Activated T-helper 2 cell treated with anti-CD3 and anti-CD28 coated beads, Interferon-gamma antibody, Interleukin-2, Interleukin-4, amounts not matched to agents 10 μg/mL and 5 μg/mL and 100 μg/mL, durations not matched to agents 14 hours and 24 hours and 36 hours (primary cell): ENCODE results near the gene CCDC74B. TPM values are rescaled to one million over a fixed set of nuclear protein-coding genes. Genes with fewer than 3 reads are reported as not detected.
"Not testable (repeated sequence)": the region's sequence is repeated elsewhere in the genome, so short reads cannot be mapped to it uniquely, and the experiment has no call there.

Source experiments
- DNase-seq: peaks from one replicate; pipeline ENCODE4 v3.0.0; 2021; ENCODE audit warnings: low spot score
- H3K27ac Mint-ChIP-seq: one replicate; pipeline ENCODE4 v1.8.0; 2021; ENCODE audit warnings: mixed read lengths
- H3K27me3 Mint-ChIP-seq: one replicate; pipeline ENCODE4 v1.8.0; 2021; ENCODE audit warnings: low read depth, mixed read lengths
- H3K36me3 Mint-ChIP-seq: one replicate; pipeline ENCODE4 v1.8.0; 2021; ENCODE audit warnings: low read depth, mixed read lengths
- H3K4me1 Mint-ChIP-seq: one replicate; pipeline ENCODE4 v1.8.0; 2021; ENCODE audit warnings: low read depth, mixed read lengths
- H3K4me3 Mint-ChIP-seq: one replicate; pipeline ENCODE4 v1.8.0; 2021; ENCODE audit warnings: low read depth, mild to moderate bottlenecking, moderate library complexity, mixed read lengths
- H3K9me3 Mint-ChIP-seq: one replicate; pipeline ENCODE4 v1.8.0; 2021; ENCODE audit warnings: mixed read lengths
- intact Hi-C: fragments of 100-400 bp; cut with micrococcal nuclease; formaldehyde crosslinking; loops from one replicate; pipeline ENCODE4 v1.15.1; 2023
- total RNA-seq: library from RNA; stranded (reverse); gene quantifications from 2 replicates; pipeline ENCODE4 v1.2.3, GENCODE V29; 2022

CCDC74B gene
- total RNA-seq, 1 donor from 2014 or later, result 0.94 TPM

DNA sequence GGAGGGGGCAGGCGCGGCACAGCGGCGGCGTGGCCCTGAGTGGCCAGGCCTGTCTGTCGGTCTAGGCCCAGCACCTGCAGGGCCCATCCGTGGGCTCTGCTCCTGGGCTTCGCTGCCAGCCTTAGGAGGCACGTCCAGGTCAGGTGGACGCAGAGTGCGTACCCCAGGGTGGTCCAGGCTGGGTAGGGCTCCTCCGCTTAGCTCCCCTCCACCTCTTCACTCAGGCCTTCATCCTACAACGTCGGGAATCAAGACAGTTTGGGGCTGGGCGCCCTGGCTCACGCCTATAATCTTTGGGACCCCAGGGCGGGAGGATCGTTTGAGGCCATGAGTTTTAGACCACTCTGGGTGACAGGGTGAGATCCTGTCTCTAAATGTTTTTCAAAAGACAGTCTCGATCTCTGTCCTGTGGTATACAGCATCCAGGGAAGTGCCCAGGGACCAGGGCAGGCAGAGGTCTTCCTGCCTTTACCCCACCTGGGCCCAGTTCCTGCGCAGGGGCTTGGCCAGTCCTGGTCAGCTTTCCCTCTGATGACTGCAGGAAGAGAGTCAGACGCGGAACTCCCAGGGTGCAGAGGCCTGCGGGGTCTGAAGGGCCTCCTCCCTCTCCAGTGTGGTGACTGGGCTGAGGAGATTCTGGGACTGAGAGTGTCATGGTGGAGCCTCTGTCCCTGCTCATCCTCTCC is 38.1 kb upstream of the CCDC74B start:
- H3K27me3 Mint-ChIP-seq, H3K9me3 Mint-ChIP-seq, DNase-seq, H3K4me1 Mint-ChIP-seq: not testable (repeated sequence)
- intact Hi-C loops, result loop anchor here (5.0 kb wide), 1 partner anchor 1309 kb away; the partner anchor contains the start of gene MZT2A
- H3K4me3 Mint-ChIP-seq, result peak overlapping the region; percentile 82
- peaks cover 22% of the 10 kb centered on the region for H3K36me3 Mint-ChIP-seq
- peak overlapping the region; percentile 76 for H3K27ac Mint-ChIP-seq

DNA sequence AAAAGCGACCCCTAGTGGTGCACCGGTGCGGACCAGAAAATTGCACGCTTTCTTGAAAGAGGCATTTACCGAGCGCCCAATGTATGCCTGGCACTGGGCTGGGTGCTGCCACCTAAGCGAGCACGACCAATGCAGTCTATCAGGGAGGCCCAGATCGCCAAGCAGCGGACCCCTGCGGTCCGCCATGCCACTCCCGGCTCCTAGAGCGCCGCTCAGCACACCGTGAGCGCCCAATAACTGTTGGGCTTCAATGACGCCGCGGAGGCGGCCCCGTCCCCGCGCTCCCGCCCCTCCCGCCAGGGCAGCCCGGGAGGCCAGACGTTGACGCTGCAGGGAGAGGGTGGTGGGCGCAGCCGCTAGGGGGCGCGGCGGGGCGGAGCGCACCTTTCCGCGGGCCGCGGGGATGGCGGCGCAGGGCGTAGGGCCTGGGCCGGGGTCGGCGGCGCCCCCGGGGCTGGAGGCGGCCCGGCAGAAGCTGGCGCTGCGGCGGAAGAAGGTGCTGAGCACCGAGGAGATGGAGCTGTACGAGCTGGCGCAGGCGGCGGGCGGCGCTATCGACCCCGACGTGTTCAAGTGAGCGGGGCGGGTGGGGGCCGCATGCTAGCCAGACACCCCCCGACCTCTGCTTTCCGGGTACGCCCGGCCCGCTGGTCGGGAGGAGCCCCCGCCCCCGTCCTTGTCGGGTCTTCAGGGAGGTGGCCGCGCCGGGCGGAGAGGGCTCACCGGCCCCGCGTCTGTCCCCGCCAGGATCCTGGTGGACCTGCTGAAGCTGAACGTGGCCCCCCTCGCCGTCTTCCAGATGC is 37.2 kb upstream of the CCDC74B start, which contains the start of gene MZT2B:
TSS of gene MZT2B (plus strand) at position 383 of the 803 bp plus-strand sequence. CDS start at position 404, 21 bp downstream.
- Mint-ChIP-seq H3K36me3 (peaks cover 26% of the 10 kb centered on the region), H3K4me3 (peak within 1 kb of the TSS; percentile 92), H3K27ac (peak within 1 kb of the TSS; percentile 95)
- intact Hi-C loops, result loop anchor here (1.0 to 5.0 kb wide), 3 partner anchors 150 to 1310 kb away; partner anchors contain the start of genes IMP4 and MZT2A
- not testable (repeated sequence) for H3K27me3 Mint-ChIP-seq, H3K9me3 Mint-ChIP-seq, H3K4me1 Mint-ChIP-seq
- peak; percentile 89 for DNase-seq

DNA sequence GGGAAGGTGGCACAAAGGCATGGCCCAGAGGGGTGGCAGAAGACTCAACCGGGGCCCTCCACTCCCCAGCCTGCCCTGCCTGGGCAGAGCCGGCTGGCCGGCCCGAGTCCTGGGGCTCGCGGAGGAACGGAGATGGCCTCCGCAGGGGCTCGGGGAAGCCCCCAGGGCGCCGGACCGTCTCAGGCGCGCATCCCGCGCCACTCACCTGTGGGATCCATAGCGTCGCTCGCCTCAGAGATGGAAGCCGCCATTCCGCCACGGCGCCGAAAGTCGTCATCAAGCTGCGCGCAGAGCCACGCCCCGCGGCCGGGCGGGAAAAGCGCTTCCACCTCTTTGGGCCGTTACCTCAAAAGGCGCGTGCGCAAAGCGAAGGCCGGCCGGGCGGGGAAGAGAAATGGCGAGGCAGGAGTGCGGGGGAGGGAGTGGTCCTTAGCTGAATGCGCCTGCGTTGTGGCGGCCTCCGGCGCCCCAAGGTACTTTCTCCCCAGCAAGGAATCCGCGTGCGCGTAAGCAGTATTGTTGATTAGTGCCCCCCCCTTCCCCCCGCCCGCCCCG is 36.5 kb upstream of the CCDC74B start, which contains the start of gene SMPD4:
TSS of gene SMPD4 (minus strand) at position 278 of the 555 bp plus-strand sequence. CDS start 5,010 bp downstream, outside the sequence.
- Mint-ChIP-seq H3K27ac (peak within 1 kb of the TSS; percentile 95), H3K4me3 (peak within 1 kb of the TSS; percentile 92), H3K4me1 (peaks cover 9% of the 10 kb centered on the region), H3K27me3 (no peaks in the 10 kb centered on the region), H3K9me3 (no peaks in the 10 kb centered on the region), H3K36me3 (peaks cover 27% of the 10 kb centered on the region)
- intact Hi-C loops, result loop anchor here (1.0 to 5.0 kb wide), 3 partner anchors 151 to 1311 kb away; partner anchors contain the start of genes IMP4 and MZT2A
- DNase-seq, result peak; percentile 95

DNA sequence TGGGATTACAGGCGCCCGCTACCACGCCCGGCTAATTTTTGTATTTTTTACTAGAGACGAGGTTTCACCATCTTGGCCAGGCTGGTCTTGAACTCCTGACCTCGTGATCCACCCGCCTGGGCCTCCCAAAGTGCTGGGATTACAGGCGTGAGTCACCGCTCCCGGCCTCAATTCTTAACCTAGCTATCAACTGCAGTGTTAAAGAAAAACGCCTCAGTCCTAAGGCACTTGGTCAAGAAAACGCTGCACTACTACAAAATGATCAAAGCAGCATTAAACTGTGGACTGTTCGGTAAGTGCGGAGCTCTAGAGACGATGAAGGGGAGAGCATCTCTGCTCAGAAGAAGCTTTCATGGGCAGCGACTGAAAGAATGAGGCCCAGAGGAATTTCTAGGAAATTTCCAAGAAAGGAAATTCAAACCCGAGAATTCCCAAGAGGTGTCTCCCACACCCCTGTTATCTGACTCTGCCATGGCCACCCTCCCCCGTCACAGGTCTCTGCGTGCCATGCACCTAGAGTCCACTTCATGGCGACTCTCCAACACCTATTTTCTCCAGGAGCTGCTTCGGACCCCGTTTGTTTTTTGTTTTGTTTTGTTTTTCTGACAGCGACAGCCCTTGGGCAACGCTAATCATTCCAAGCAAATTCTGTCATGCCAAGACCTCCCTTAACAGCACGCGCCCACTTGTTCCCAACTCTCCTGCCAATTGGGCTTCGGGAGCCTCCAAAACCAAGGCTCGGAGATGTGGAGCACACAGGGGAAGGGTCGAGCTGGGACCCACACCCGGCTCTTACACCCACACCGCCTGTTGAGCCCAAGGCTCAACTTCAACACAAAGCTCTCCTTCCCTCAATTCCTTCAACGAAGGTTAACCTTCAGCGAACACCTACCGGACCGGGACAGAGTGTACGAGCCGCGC is 35.8 kb upstream of the CCDC74B start:
- intact Hi-C loops, result loop anchor here (1.0 to 5.0 kb wide), 3 partner anchors 152 to 1312 kb away; partner anchors contain the start of genes IMP4 and MZT2A
- peak overlapping the region; percentile 95 for H3K27ac Mint-ChIP-seq
- H3K36me3 Mint-ChIP-seq, result peaks cover 26% of the 10 kb centered on the region
- H3K4me3 Mint-ChIP-seq, result peak overlapping the region; percentile 92
- not testable (repeated sequence) for H3K9me3 Mint-ChIP-seq, H3K4me1 Mint-ChIP-seq, H3K27me3 Mint-ChIP-seq, DNase-seq

DNA sequence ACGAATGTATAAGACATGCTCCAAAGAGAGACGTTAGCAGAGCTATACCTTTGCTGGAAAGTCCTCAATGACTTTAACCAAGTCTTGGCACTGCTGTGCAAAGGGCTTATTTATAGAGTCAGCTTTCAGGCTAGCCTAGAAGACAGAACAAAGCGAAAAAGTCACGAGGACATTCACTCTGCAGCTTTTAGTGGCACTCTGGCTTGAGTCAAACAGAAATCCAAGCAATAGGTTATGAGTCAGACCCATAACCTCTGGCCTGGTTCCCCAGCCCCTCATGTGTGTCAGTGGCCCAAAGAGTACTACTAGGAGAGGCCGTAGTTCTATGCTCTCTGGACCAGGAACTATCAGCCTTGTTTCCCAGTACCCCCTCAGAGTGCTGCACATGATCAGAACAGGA is 30.0 kb upstream of the CCDC74B start:
- intact Hi-C loops, DNase-seq, H3K27me3 Mint-ChIP-seq, H3K27ac Mint-ChIP-seq, H3K4me1 Mint-ChIP-seq, H3K9me3 Mint-ChIP-seq, H3K4me3 Mint-ChIP-seq: not testable (repeated sequence)
- peaks cover 46% of the 10 kb centered on the region for H3K36me3 Mint-ChIP-seq

DNA sequence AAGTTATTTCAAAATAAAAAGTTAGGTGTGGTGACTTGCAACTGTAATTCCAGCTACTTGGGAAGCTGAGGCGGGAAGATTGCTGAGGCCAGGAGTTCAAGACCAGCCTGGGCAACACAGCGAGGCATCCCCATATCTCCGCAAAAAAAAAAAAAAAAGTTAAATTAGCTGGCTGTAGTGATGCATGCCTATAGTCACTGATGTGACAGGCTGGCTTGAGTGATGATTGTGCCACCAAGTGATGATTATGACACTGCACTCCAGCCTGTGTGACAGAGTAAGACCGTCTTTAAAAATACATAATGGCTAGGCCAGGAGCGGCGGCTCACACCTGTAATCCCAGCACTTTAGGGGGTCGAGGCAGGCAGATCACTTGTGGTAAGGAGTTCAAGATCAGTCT is 25.0 kb upstream of the CCDC74B start:
- H3K9me3 Mint-ChIP-seq, result no peaks in the 10 kb centered on the region
- H3K36me3 Mint-ChIP-seq, result peaks cover 59% of the 10 kb centered on the region
- no peaks in the 10 kb centered on the region for H3K27me3 Mint-ChIP-seq
- DNase-seq, result no peak
- intact Hi-C loops, result no loop called here
- H3K4me1 Mint-ChIP-seq, result peaks cover 7% of the 10 kb centered on the region
- no peak overlapping the region for H3K4me3 Mint-ChIP-seq
- no peak overlapping the region for H3K27ac Mint-ChIP-seq

DNA sequence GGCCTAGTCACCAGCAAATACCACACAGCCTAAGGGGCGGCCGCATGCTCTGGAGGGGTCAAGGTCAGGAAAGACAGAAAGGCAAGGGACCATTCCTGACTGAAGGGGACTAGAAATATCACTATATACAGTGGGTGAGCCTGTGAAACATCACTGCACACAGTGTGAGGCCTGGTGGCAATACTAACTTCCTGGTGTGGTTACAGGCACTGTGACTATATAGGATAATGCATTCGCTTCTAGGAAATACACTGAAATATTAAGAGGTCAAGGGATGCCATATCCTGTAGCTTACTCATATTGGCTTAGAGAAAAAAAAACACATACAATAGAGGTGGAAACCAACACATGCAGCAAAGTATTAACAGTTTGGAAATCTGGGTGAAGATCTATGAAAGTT is 24.3 kb upstream of the CCDC74B start:
- H3K4me3 Mint-ChIP-seq, DNase-seq, H3K27me3 Mint-ChIP-seq, H3K4me1 Mint-ChIP-seq, H3K9me3 Mint-ChIP-seq, intact Hi-C loops: not testable (repeated sequence)
- H3K36me3 Mint-ChIP-seq, result peaks cover 66% of the 10 kb centered on the region
- peak overlapping the region; percentile 61 for H3K27ac Mint-ChIP-seq

DNA sequence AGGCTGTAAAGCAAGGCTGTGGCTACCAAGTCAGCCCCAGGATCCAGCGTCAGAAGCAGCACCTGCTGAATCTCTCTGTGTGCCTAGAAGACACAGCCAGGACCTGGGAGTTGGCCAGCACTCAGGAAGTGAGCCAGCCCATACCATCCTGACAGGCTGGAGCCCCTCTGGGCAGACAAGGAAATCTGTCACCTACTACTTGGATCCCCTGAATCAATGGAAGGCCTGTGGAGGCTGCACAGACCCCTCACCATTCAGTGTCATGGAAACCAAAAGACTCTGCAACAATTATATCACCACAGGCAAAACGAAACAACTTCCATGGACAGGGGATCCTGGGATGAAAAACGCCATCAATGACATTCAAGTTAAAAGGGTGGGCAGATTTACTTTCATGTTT is 21.7 kb upstream of the CCDC74B start:
- H3K36me3 Mint-ChIP-seq, result peaks cover 53% of the 10 kb centered on the region
- H3K4me3 Mint-ChIP-seq, H3K27me3 Mint-ChIP-seq, H3K4me1 Mint-ChIP-seq, H3K27ac Mint-ChIP-seq, H3K9me3 Mint-ChIP-seq, DNase-seq, intact Hi-C loops: not testable (repeated sequence)

DNA sequence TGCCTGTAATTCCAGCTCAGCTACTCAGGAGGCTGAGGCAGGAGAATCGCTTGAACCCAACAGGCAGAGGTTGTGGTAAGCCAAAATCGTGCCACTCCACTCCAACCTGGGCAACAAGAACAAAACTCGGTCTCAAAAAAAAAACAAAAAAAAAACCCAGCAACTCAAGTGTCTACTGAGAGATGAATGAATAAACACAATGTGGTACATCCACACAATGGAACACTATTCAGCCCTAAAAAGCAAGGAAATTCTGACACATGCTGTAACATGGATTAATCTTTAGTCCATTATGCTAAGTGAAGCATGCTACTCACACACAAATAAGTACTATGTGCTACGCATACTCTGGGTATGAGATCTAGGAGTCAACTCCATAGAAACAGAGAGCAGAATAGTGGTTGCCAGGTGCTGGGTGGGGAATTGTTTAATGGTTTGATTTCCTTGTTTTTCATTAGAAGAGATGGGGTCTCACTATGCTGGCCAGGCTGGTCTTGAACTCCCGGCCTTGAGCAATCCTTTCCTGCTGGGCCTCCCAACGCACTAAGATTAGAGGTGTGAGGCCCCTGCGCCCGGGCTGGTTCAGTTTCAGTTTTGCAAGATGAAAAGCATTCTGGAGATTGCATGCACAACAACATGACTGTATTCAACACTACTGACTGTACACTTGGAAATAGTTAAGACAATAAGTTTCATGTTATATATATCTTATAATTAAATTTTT is 20.5 kb upstream of the CCDC74B start:
- Mint-ChIP-seq H3K4me3 (no peak overlapping the region), H3K36me3 (peaks cover 51% of the 10 kb centered on the region), H3K9me3 (no peaks in the 10 kb centered on the region), H3K4me1 (peaks cover 7% of the 10 kb centered on the region), H3K27me3 (no peaks in the 10 kb centered on the region), H3K27ac (no peak overlapping the region)
- DNase-seq, result no peak
- intact Hi-C loops, result no loop called here

DNA sequence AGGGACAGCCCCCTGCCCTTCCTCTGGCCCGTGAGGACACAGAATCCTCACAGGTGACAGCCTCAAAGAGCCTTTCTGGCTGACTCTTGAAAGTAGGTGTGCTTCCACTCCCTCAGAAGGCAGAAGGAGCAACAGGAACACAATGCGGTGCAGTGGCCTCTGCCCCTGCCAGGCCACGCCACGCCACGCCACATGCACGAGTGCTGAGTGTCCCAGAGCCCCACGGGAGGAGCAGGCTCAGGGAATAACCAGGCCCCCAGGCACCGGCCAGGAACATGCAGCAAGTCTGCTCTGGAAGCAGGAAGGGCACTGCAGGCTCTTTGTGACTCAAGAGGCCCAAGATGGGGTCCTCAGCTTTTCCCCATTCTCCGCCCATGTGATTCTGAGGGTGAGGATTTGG is 18.1 kb upstream of the CCDC74B start:
- H3K27ac Mint-ChIP-seq, result no peak overlapping the region
- H3K4me3 Mint-ChIP-seq, result no peak overlapping the region
- intact Hi-C loops, result no loop called here
- H3K9me3 Mint-ChIP-seq, result no peaks in the 10 kb centered on the region
- peaks cover 50% of the 10 kb centered on the region for H3K36me3 Mint-ChIP-seq
- no peak for DNase-seq
- H3K4me1 Mint-ChIP-seq, result peaks cover 3% of the 10 kb centered on the region
- no peaks in the 10 kb centered on the region for H3K27me3 Mint-ChIP-seq

DNA sequence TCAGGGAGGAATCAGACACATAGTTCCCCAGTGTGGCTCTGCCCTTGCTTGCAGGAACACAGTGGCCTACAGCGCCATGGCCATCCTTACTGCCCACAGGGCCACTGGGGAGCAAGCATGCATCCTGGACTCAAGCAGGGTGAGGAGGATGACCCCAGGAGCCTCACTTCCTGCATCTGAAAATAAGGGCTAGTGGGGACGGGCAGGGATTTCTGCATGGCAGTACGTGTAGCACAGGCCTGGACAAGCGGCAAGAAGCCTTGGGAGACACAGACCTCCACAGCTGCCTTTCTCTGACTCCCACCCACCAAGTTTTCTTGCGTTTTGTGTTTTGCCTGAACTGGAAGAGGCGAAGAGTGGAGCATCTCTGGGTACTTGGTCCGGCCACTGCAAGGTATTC is 17.6 kb upstream of the CCDC74B start:
- H3K9me3 Mint-ChIP-seq, intact Hi-C loops, DNase-seq, H3K27ac Mint-ChIP-seq, H3K27me3 Mint-ChIP-seq, H3K4me1 Mint-ChIP-seq, H3K4me3 Mint-ChIP-seq: not testable (repeated sequence)
- H3K36me3 Mint-ChIP-seq, result peaks cover 45% of the 10 kb centered on the region
